GM06990 (cell line): Measurements from ENCODE around the gene CBX8.

Source experiments
- DNase-seq: peaks from one replicate; pipeline ENCODE4 v3.0.0-alpha.2; 2011; ENCODE audit not compliant: insufficient read length; ENCODE audit errors: extremely low read depth
- H3K27me3 ChIP-seq: replicated peaks from 2 replicates; pipeline ENCODE4 v1.6.0; 2011; ENCODE audit warnings: low read length; ENCODE audit not compliant: control insufficient read depth, insufficient read depth
- H3K36me3 ChIP-seq: 2 replicates; pipeline ENCODE4 v1.5.1; 2011; ENCODE audit warnings: low read length; ENCODE audit not compliant: control insufficient read depth, insufficient read depth
- H3K4me3 ChIP-seq: replicated peaks from 2 replicates; pipeline ENCODE4 v1.5.1; 2011; ENCODE audit warnings: low read depth, mild to moderate bottlenecking, control low read depth, low read length
- CTCF ChIP-seq: IDR thresholded peaks from 2 replicates; pipeline ENCODE4 v1.5.1; 2011; ENCODE audit warnings: low read length, control low read depth, mild to moderate bottlenecking, inconsistent platforms; ENCODE audit not compliant: insufficient read depth, poor library complexity, severe bottlenecking

CBX8 gene

GRCh38 chr17:79819534-79820276 is 22.8 kb upstream of the CBX8 start:
- Histone ChIP-seq H3K36me3 (no peaks in the 10 kb centered on the region), H3K4me3 (no peak overlapping the region), H3K27me3 (no peaks in the 10 kb centered on the region; the same call in none of the 2 replicates)
- DNase-seq = no peak
- no peak for TF ChIP-seq CTCF

- no peak overlapping the region for H3K4me3 ChIP-seq
- no peak for TF ChIP-seq CTCF
- no peaks in the 10 kb centered on the region for H3K36me3 ChIP-seq
- H3K27me3 ChIP-seq = peaks cover 4% of the 10 kb centered on the region
- no peak for DNase-seq
Measured at GRCh38 chr17:79819085-79819484, 22.2 kb upstream of the CBX8 start.

DNA sequence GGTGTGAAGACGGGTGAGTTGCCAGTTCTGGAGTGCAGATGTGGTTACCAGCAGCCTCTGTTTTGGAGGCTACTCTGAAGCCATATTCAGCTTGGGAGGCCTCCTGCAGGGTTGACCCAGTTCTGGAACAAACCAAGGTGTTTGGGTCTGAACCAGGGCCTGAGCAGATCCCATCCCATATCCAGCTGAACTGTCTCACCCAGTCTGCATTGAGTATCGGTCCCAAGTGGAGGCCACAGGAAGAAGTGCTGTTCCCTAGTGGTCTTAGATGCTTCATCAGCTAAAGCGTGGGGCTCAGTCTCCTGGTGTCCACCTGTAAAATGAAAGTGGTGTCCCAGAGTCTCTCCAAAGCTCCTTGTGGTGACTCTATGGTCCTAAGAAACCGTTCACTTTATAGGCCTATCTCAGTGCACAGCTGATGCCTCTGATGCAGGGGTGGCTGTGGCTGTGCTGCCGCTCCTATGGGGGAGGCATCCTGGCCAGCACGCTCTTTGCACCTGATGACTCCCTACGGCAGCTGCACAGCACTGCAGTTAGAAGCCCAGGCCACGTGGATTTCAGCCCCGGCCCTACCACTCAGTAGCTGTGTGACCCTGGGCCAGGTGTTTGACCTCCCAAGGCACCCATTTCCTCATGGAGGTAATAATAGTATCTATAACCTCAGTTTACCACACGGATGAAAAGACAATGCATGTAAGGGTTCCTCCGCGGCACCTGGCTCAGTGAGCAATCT is 21.3 kb upstream of the CBX8 start:
- no peak for DNase-seq
- Histone ChIP-seq H3K36me3 (no peaks in the 10 kb centered on the region), H3K27me3 (peaks cover 4% of the 10 kb centered on the region), H3K4me3 (no peak overlapping the region)
- no peak for TF ChIP-seq CTCF

DNA sequence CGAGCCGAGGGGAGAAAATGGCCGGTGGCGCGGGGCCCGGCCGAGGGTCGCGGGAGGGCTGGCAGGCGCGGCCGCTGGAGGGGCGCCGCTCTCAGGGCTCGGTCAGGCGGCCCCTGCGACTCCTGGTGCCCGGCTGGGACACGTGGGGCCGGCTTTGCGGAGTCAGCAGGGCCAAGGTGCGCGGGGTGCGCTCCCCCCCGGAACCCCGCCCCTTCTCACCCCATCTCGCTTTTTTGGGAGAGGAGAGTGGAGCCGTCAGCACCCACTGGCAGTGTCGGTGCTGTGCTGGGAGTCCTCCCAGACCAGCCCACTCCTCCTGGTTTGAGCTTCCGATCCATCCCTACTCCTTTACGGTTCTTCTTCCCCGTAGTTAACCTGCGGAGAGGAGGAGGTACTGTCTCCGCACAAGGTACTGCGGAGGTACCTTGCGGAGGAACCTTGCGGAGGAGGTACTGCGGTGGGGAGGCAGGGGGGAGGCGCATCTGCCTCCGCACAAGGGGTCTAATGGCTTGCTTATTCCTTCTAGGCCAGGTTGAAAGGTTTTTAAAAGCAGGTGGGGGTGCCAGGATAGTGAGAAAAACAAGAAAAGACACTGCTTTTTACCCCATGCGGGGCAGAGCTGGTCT is 19.1 kb upstream of the CBX8 start:
- no peak for DNase-seq
- Histone ChIP-seq H3K36me3 (no peaks in the 10 kb centered on the region), H3K27me3 (peaks cover 16% of the 10 kb centered on the region), H3K4me3 (no peak overlapping the region)
- TF ChIP-seq CTCF = no peak

GRCh38 chr17:79814974-79815835 is 18.3 kb upstream of the CBX8 start:
- TF ChIP-seq CTCF = no peak
- Histone ChIP-seq H3K27me3 (peaks cover 16% of the 10 kb centered on the region), H3K4me3 (no peak overlapping the region)

More at GRCh38 chr17:79814974-79815835, 18.3 kb upstream of the CBX8 start:
- H3K36me3 ChIP-seq = no peaks in the 10 kb centered on the region
- no peak for DNase-seq
